H1 (cell line): ENCODE data around the gene OXCT2. TPM values are rescaled to one million over a fixed set of nuclear protein-coding genes. Genes with fewer than 3 reads are reported as not detected.
"Not testable (repeated sequence)": the region's sequence is repeated elsewhere in the genome, so short reads cannot be mapped to it uniquely, and the experiment has no call there.

Experiments
- CTCF ChIA-PET: fragments of 300-600 bp; sonication (Branson Sonifier 250); formaldehyde crosslinking; loops from one replicate; lab custom pipeline; 2021; ENCODE audit not compliant: partially characterized antibody; lab: Charles Lee
- POLR2A ChIA-PET: fragments of 300-600 bp; sonication (Branson Sonifier 250); formaldehyde crosslinking; loops from one replicate; lab custom pipeline; 2021; ENCODE audit warnings: inconsistent platforms; ENCODE audit not compliant: partially characterized antibody; lab: Charles Lee
- DNase-seq, 2 experiments: peaks; one replicate each; pipeline versions ENCODE4 v3.0.0 to v3.0.0-alpha.2; 2010 to 2022; ENCODE audit warnings: low spot score in 2 of 2, low read depth in 1 of 2, mixed read lengths in 1 of 2
- FAIRE-seq: peaks from 2 replicates; lab custom pipeline; 2011; peaks lifted over from hg19 to GRCh38; lab: Jason Lieb, UNC
- H2AFZ ChIP-seq: 2 replicates; pipeline ENCODE4 v1.8.1; 2012; ENCODE audit warnings: low read length, inconsistent platforms
- H2AK5ac ChIP-seq: 2 replicates; pipeline ENCODE4 v1.6.1; 2013; ENCODE audit warnings: low read depth, low read length
- H2BK120ac ChIP-seq: replicated peaks from 2 replicates; pipeline ENCODE3; 2013; ENCODE audit warnings: low read depth, low read length, inconsistent platforms
- H2BK12ac ChIP-seq: 2 replicates; pipeline ENCODE4 v1.6.1; 2013; ENCODE audit warnings: low read depth, low read length
- H2BK15ac ChIP-seq: 2 replicates; pipeline ENCODE4 v1.6.1; 2013; ENCODE audit warnings: low read length
- H2BK20ac ChIP-seq: 2 replicates; pipeline ENCODE4 v1.6.1; 2013; ENCODE audit warnings: low read length
- H2BK5ac ChIP-seq: 2 replicates; pipeline ENCODE4 v1.6.1; 2013; ENCODE audit warnings: low read depth, low read length
- H3K14ac ChIP-seq: 2 replicates; pipeline ENCODE4 v1.6.1; 2013; ENCODE audit warnings: inconsistent platforms; ENCODE audit not compliant: insufficient read length
- H3K18ac ChIP-seq: 2 replicates; pipeline ENCODE4 v1.6.1; 2013; ENCODE audit warnings: low read length; ENCODE audit errors: extremely low read depth
- H3K23ac ChIP-seq: 2 replicates; pipeline ENCODE4 v1.6.1; 2013; ENCODE audit warnings: inconsistent platforms; ENCODE audit not compliant: insufficient read length
- H3K23me2 ChIP-seq: 2 replicates; pipeline ENCODE4 v1.6.1; 2013; ENCODE audit warnings: low read depth, low read length
- H3K27ac ChIP-seq: 2 replicates; pipeline ENCODE4 v1.6.1; 2011; ENCODE audit warnings: low read depth, low read length, inconsistent platforms
- H3K27me3 ChIP-seq, 4 experiments: replicated peaks in 1 of 4; 1 replicate in 1 of 4; 2 replicates in 3 of 4; pipeline versions ENCODE4 v1.6.1 to v1.8.1; 2011 to 2013; ENCODE audit warnings: low read length in 3 of 4, mild to moderate bottlenecking in 3 of 4, inconsistent platforms in 2 of 4, mixed read lengths in 2 of 4, moderate library complexity in 1 of 4; ENCODE audit not compliant: control insufficient read depth in 3 of 4, insufficient read depth in 3 of 4; ENCODE audit errors: extremely low read depth in 1 of 4
- H3K36me3 ChIP-seq, 4 experiments: 2 replicates each; pipeline versions ENCODE4 v1.6.1 to v1.8.1; 2011 to 2013; ENCODE audit warnings: mild to moderate bottlenecking in 4 of 4, low read length in 3 of 4, moderate library complexity in 2 of 4, control low read depth in 1 of 4, inconsistent platforms in 1 of 4; ENCODE audit not compliant: insufficient read depth in 4 of 4, control insufficient read depth in 2 of 4
- H3K4ac ChIP-seq: replicated peaks from 2 replicates; pipeline ENCODE3; 2013; ENCODE audit warnings: low read length, low read depth, mixed read lengths, inconsistent platforms; ENCODE audit not compliant: insufficient read length
- H3K4me1 ChIP-seq, 4 experiments: replicated peaks in 1 of 4; 1 replicate in 1 of 4; 2 replicates in 3 of 4; pipeline versions ENCODE4 v1.6.1 to v1.8.1; 2011 to 2013; ENCODE audit warnings: low read length in 3 of 4, inconsistent platforms in 2 of 4, mixed read lengths in 1 of 4; ENCODE audit not compliant: insufficient read depth in 4 of 4, control insufficient read depth in 3 of 4
- H3K4me2 ChIP-seq, 2 experiments: 2 replicates each; pipeline versions ENCODE4 v1.6.1 to v1.8.1; 2011 to 2013; ENCODE audit warnings: low read depth in 2 of 2, low read length in 2 of 2, control low read depth in 1 of 2, inconsistent platforms in 1 of 2, mild to moderate bottlenecking in 1 of 2; ENCODE audit not compliant: insufficient read depth in 1 of 2
- H3K4me3 ChIP-seq, 4 experiments: fragments of 200-600, 300-600 bp in 1 of 4; sonication (generic), shearing (Covaris generic), sonication (Bioruptor Twin) in 1 of 4; 2 replicates each; pipeline versions ENCODE4 v1.5.1 to v1.8.1; 2011 to 2016; ENCODE audit warnings: low read length in 4 of 4, low read depth in 3 of 4, control low read depth in 2 of 4, inconsistent platforms in 2 of 4, mild to moderate bottlenecking in 2 of 4, mixed read lengths in 1 of 4, moderate library complexity in 1 of 4; ENCODE audit not compliant: insufficient read depth in 2 of 4; ENCODE audit errors: extremely low read depth in 1 of 4
- H3K56ac ChIP-seq: replicated peaks from 2 replicates; pipeline ENCODE3; 2013; ENCODE audit warnings: low read depth, mild to moderate bottlenecking, mixed read lengths, low read length, inconsistent platforms; ENCODE audit not compliant: insufficient read length
- H3K79me1 ChIP-seq: 2 replicates; pipeline ENCODE4 v1.6.1; 2013; ENCODE audit warnings: low read depth, low read length, control low read depth
- H3K79me2 ChIP-seq, 2 experiments: 2 replicates each; pipeline versions ENCODE4 v1.6.1 to v1.8.1; 2012 to 2013; ENCODE audit warnings: low read length in 2 of 2, mild to moderate bottlenecking in 2 of 2, inconsistent platforms in 1 of 2; ENCODE audit not compliant: insufficient read depth in 2 of 2, control insufficient read depth in 1 of 2
- H3K9ac ChIP-seq, 4 experiments: replicated peaks in 1 of 4; 1 replicate in 1 of 4; 2 replicates in 3 of 4; pipeline versions ENCODE4 v1.6.1 to v1.8.1; 2011 to 2013; ENCODE audit warnings: low read depth in 3 of 4, low read length in 3 of 4, control low read depth in 2 of 4, mild to moderate bottlenecking in 2 of 4, moderate library complexity in 2 of 4, inconsistent platforms in 1 of 4; ENCODE audit errors: extremely low read depth in 1 of 4
- H3K9me3 ChIP-seq, 2 experiments: 2 replicates each; pipeline versions ENCODE4 v1.6.1 to v1.8.1; 2012 to 2013; ENCODE audit warnings: mild to moderate bottlenecking in 2 of 2, moderate library complexity in 2 of 2, control low read depth in 1 of 2, inconsistent platforms in 1 of 2, low read depth in 1 of 2, low read length in 1 of 2, mixed read lengths in 1 of 2; ENCODE audit not compliant: insufficient read depth in 2 of 2
- H4K20me1 ChIP-seq, 2 experiments: replicated peaks in 1 of 2; 2 replicates each; pipeline versions ENCODE3 to v1.8.1; 2011 to 2013; ENCODE audit warnings: inconsistent platforms in 2 of 2, low read length in 2 of 2, mild to moderate bottlenecking in 1 of 2; ENCODE audit not compliant: insufficient read depth in 2 of 2, control insufficient read depth in 1 of 2
- H4K5ac ChIP-seq: 2 replicates; pipeline ENCODE4 v1.6.1; 2013; ENCODE audit warnings: low read length, low read depth, mixed read lengths, inconsistent platforms; ENCODE audit not compliant: insufficient read length
- H4K8ac ChIP-seq: 2 replicates; pipeline ENCODE4 v1.8.0; 2013; ENCODE audit warnings: mild to moderate bottlenecking, moderate library complexity, low read length, inconsistent platforms; ENCODE audit not compliant: insufficient read depth; ENCODE audit errors: extremely low read depth
- H4K91ac ChIP-seq: replicated peaks from 2 replicates; pipeline ENCODE3; 2013; ENCODE audit warnings: low read length, mixed read lengths, inconsistent platforms; ENCODE audit not compliant: insufficient read length
- KDM4A ChIP-seq: IDR thresholded peaks from one replicate; pipeline ENCODE4 v1.7.1; 2012; ENCODE audit warnings: low read depth, mild to moderate bottlenecking, moderate library complexity, low read length, inconsistent platforms; ENCODE audit not compliant: severe bottlenecking
- WGBS, 2 experiments: shearing (Covaris generic) in 1 of 2; methylation state at CpG; one replicate each; pipeline versions ENCODE4 v1.1.6 to v1.1.7; 2013 to 2015; ENCODE audit warnings: low lambda C conversion rate in 2 of 2, mixed read lengths in 2 of 2, inconsistent platforms in 1 of 2, low coverage in 1 of 2, missing lambda C conversion rate in 1 of 2; ENCODE audit not compliant: insufficient replicate concordance in 2 of 2, insufficient coverage in 1 of 2, insufficient read length in 1 of 2; ENCODE audit errors: extremely low coverage in 1 of 2, missing lambda C conversion rate in 1 of 2; 5-methylcytosine and 5-hydroxymethylcytosine counted together
- polyA plus RNA-seq, 7 experiments: library from polyadenylated mRNA; depleted of rRNA in 3 of 7; stranded (reverse) in 5 of 7; unstranded in 2 of 7; fragments of >200 nt in 5 of 7; fragments of 200-250 nt in 2 of 7; gene quantifications; 1 replicate in 5 of 7; 2 replicates in 1 of 7; 4 replicates in 1 of 7; pipeline versions ENCODE4 v1.2.1 to v1.2.3, GENCODE V29; 2011 to 2013; ENCODE audit warnings: missing spikeins in 2 of 7, mixed read lengths in 2 of 7
- total RNA-seq: library from RNA; stranded (reverse); fragmentation: NEBNext Ultra II Directional; extraction: Animal tissue kit (Norgen Biotek cat#: 25700); gene quantifications from 2 replicates; pipeline ENCODE4 v1.2.1, GENCODE V29; 2021

The OXCT2 gene
- total and polyA plus RNA-seq, 2 of the 8 experiments (the other 6 are each of a cell fraction or from before 2014, with no cell fraction given), result 2.6 to 2.9 TPM

- H3K79me2 ChIP-seq, H3K36me3 ChIP-seq, H3K4me1 ChIP-seq, H2BK15ac ChIP-seq, H4K20me1 ChIP-seq, H3K79me1 ChIP-seq, H3K18ac ChIP-seq, H3K9me3 ChIP-seq, H3K14ac ChIP-seq, H2BK12ac ChIP-seq, H3K56ac ChIP-seq, H2BK20ac ChIP-seq, H2AK5ac ChIP-seq, H3K9ac ChIP-seq, H3K27ac ChIP-seq, CTCF ChIA-PET, H3K23me2 ChIP-seq, H3K4ac ChIP-seq, H3K23ac ChIP-seq, H4K8ac ChIP-seq, H4K5ac ChIP-seq, POLR2A ChIA-PET, H2BK5ac ChIP-seq, DNase-seq, H2BK120ac ChIP-seq, H4K91ac ChIP-seq: not testable (repeated sequence)
- FAIRE-seq, result peak; percentile 45
- WGBS, 2 experiments, result 27% methylated on average over 18 of the region's 71 CpGs; no CpG with 5 or more reads in 1 of the 2 experiments
- Histone ChIP-seq H2AFZ (peak overlapping the region; percentile 83; the same call in 1 of the 2 replicates), H3K27me3 (peaks cover 1 to 14% (median 9%) of the 10 kb centered on the region in 4 experiments; a peak in 6 of 7 replicates), H3K4me3 (peak overlapping the region; percentile 23 to 49 (median 35); a peak in 6 of 8 replicates), H3K4me2 (peak overlapping the region; percentile 71 to 76)
- TF ChIP-seq KDM4A, result peak; percentile 21
Measured at GRCh38 chr1:39770100-39771021, 787 bp downstream of the OXCT2 start.
